Activated CD8-positive, alpha-beta memory T cell treated with anti-CD3 and anti-CD28 coated beads for 1 hour (primary cell): Measurements from ENCODE around the gene DNAH10.
"Not testable (repeated sequence)": the region's sequence is repeated elsewhere in the genome, so short reads cannot be mapped to it uniquely, and the experiment has no call there.

ENCODE experiments used
- DNase-seq, 2 donors: peaks; one replicate each; pipeline ENCODE4 v3.0.0-alpha.2; 2020; ENCODE audit warnings: low read depth in 1 of 2; ENCODE audit errors: extremely low read depth in 1 of 2

The DNAH10 gene

DNA sequence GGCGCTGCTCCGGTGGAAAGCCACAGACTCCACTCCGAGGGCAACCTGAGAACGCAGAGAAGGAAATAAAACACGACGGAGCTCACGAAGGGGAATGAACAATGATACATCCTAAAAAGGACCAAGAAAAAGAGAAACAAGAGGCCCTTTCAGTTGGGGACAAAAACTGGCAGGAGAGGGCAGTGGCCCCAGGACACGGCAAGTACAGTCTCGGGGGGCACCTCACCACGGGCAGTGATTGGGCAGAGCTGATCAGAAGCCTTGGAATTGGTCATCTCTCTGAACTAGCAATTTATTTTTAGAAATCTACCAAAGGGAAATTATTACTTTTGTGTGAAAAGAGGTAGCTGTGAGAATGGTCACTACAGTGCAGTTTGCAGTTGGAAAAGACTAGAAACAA, 182.6 kb downstream of the DNAH10 start:
- no peak for DNase-seq

DNA sequence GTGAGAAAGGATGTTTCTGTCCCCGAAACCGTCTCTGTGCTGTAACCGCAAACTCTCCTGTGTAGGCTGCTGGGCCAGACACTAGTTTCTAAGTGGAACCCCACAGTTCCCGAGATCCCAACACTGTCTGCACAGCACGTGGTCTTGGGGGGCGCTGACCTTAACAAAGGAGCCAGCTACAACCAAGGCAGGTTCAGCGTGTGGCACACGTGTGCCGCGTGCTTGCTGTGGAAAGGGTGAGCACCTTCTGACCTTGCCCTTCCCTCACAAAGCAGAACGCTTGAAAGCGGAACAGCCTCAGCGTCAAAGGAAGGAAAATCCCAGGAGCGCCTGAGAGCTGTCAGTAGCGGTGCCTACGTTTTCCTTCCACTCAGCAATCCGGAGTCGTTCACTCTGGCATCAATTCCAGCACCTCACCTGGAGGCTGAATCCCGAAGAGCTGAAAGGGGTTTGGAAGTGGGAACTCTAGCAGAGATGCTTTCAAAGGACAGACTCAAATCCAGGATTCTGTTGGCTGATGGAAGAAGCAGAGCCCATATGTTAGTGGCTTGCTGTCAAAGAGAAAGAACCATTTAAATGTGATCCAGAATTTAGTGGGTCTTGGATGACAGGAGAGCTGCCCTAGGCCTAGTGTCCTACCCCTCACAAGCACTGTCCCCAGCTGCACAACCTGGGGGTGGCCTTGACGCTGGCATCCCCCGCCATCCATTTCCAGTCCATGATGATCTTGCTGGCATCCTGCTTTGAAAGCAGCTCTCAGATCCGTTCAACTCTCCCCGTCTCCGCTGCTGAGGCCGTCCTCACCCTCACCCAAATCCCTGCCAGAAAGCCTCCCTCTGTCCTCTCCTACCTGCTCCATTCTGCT, 183.4 kb downstream of the DNAH10 start:
- no peak for DNase-seq

DNA sequence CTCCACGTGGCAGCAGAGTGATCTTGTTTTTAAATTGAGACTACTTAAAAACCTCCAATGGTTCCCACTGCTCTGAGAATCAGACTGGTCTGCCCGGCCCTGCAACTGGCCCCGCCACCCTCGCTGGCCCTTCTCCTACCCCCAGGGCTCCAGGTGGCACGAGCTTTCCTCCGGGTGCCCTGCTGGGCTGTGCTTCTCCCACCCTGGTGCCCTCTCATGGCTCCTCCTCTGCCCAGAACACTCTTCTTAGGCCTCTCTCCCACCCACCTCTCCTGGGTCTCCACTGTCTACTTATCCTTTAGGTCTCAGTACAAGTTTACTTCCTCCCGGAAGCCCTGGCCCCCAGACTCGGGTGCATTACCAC, 184.0 kb downstream of the DNAH10 start:
- DNase-seq, result no peak

DNA sequence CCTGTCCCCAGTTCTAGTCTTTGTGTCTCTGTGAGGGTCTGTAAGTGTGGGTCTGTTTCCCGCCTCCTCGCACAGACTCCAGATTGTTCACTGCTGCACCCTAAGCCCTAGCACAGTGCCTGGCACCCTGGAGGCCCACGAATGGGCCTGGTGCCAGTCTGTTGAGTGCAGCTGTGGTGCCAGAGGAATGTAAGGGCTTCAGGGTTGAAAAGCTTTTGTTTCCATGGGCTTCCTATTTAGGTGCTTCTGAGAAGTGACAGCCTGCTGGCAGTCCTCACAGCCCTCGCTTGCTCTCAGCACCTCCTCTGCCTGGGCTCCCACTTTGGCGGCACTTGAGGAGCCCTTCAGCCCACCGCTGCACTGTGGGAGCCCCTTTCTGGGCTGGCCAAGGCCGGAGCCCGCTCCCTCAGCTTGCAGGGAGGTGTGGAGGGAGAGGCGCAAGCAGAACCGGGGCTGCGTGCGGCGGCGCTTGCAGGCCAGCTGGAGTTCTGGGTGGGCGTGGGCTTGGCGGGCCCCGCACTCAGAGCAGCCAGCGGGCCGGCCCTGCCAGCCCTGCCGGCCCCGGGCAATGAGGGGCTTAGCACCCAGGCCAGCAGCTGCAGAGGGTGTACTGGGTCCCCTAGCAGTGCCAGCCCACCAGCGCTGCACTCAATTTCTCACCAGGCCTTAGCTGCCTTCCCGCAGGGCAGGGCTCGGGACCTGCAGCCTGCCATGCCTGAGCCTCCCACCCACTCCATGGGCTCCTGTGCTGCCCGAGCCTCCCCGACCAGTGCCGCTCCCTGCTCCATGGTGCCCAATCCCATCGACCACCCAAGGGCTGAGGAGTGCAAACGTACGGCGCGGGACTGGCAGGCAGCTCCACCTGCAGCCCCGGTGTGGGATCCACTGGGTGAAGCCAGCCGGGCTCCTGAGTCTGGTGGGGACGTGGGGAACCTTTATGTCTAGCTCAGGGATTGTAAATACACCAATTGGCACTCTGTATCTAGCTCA, 184.7 kb downstream of the DNAH10 start:
- DNase-seq, result not testable (repeated sequence)

DNA sequence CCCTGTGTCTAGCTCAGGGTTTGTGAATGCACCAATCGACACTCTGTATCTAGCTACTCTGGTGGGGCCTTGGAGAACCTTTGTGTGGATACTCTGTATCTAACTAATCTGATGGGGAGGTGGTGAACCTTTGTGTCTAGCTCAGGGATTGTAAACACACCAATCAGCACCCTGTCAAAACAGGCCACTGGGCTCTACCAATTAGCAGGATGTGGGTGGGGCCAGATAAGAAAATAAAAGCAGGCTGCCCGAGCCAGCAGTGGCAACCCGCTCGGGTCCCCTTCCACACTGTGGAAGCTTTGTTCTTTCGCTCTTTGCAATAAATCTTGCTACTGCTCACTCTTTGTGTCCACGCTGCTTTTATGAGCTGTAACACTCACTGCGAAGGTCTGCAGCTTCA, 185.4 kb downstream of the DNAH10 start:
- DNase-seq, result not testable (repeated sequence)

DNA sequence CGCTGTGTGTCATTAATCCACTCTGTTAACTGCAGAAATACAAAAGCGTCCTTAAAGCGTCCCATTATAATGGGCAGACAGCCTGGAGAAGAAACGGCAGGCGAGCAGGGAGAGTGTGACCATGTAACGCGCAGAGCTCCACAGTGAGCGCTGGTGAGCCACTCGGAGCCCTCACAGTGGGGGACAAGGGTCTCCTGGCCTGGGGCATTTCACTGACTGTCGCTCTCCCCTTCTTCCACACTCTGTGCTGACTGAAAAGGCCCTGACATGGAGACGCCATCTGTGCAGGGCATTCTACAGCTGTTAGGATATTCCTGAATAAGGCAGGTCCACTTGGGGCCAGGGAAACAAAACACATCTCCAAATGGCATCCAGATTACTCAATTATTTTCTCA, 186.3 kb downstream of the DNAH10 start:
- no peak for DNase-seq

DNA sequence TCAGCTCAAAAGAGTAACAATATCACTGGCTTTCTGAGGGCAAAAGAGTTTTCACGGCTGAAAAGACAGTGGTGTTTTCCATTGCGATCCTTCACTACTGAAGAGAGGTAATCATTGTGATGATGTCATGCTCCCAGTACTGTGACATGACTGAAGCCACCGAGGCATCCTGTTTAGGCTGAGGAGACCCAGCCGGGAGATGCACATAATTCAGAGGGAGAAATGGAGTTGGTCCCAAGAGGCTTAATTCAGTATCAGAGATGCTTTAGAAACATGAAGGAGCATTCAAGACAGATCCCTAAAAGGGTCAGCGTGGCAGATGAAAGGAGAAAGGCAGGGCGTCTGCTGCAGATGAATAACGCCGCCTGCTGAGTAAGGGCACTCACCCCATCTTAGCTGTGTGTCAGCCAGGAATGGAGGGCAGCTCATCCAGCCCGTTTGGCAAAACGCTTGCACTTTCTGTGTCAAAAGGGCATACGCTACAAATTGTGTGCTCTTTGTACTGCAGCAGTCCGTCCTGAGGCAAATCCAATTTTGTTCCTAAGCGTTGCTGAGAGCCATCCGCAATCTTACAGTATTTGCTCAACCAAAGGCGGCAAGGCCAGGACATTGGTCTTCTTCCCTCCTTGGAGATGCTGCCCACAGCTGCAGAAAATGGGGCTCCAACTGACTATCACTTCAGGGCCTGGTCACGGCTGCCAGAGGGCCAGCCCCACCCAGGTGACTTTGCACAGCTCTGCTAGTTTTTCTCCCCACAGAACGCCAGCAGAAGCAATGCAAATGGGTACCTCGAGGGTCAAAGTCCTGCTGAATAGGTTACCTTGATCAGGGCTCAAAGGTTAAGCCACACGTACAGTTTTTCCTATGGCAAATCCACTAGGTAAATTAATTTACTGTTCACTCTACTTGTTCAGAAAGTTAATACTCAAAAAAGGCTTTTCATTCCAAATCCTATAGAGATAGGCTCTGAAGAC, 187.0 kb downstream of the DNAH10 start:
- no peak for DNase-seq

DNA sequence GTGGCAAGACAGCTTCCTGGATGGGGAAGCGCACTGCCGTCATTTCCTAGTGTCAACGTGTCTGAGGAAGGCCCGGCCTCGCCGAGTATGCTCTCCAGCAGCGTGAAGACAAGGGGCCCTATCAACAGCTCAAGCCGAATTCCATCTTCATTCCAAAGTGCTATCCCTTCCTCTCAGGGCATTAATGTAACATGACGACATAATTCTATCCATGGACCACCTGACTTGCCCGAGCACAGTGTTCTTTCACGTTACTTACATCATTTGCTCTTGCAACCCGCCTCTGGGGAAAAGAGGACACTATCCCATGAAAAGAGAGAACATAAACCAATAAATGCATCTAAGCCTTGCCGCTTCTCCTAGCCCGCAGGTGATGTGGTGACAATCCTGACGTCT, 187.7 kb downstream of the DNAH10 start:
- no peak for DNase-seq

DNA sequence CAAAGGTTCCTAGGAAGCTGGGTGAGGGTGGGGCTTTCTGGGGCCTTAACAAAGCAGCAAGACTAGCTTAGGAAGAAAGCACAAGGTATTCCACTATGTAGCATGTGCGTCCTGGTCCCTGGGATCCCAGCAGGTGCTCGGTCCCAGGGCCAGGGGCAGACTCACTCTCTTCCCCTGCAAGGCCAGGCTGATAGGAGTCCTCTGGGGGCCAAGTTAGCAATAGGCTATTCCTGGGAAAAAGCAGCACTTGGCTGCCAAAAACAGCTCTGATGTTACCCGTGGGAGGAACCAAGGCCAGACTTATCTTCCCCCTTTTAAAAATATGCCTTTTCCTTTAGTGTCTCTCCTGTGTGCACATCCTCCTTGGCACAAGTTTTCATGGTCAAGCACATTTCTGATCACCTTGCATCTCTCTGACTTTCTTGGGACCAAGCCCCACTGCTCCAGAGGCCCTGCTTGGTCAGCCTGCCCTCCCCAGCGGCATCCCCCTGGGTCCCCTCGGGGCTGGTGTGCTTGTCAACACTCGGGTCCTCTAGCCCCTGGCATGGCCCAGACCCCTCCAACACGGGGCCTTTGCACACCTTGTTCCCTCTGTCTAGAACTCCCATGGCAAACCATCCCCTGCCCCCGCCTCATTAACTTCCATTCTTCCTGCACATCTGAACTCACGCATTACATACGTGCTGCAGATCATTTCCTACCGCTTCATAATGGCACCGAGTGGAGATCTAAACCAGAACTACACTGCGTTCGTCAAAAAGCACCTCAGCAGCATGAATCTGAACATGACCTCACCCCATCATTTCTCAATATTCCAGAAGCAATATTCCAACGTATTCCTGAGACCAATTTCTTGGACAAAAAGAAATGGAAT, 188.6 kb downstream of the DNAH10 start:
- DNase-seq, result no peak

DNA sequence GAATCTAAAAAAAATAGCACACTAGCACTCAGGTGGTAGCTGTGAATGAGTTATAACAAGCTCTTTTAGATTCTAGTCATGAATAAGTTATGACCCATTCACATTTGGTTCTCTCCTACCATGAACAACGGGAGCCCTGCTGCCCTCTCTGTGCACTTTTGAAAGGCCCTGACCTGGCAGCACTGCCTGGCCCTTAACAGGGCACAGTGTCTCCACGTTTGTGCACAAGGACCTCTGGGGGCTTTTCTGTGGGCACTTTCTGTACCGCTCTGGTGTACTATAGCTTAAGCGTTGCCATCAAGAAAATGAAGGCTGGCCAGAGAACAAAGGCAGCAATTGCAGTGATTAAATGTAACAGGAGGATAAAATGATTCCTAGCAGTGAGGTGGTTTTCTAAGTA, 189.4 kb downstream of the DNAH10 start:
- DNase-seq, result no peak

DNA sequence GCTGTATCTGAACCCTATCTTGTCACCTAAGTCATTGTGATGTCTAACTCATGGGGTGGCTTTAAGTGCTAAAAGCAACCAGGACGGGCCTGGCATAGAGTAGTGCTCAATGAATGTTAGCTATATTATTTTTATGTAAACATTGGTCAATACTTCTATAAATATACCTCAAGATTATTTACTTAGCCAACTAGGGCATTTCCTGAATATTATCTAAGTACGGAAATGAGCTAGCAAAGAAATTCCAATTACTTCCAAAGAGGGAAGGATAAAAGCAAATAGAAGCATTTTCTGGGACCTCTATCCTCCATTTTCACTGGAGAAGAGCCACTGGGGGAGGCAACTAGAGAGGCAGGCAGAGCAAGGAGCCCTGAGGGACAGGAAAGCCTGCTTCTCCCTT, 189.9 kb downstream of the DNAH10 start:
- DNase-seq, result no peak

DNA sequence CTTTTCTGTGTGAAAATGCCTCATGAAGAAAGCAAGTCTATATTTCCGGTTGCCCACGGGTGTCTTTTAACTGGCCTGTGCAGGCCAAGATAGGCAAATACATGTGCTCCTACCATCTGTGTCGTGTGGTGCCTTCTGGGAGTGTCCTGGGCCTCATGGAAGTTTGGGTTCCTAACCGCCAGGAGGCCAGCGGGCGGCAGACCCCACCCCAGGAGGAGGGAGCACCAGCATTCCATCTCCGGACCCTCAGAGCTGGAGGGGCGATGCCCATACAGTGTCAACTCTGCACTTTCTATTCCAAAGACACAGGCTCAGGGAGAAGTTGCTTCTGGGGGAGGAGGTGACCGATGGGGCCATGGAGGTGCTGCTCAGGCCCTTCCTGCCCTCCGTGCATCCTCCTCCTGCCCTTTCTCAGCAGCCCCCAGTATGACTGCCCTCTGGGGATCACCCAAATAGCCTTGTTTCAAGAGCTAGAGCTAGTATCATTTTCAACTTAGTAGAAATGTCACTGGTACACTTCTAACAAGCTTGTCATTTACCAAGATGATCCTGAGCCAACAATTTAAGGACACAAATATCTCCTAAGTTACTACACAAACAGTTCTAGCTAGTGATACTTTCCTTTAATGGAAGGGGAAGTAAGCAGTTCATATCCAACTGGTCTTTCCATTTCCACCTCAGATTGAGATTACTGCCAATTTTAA, 192.7 kb downstream of the DNAH10 start:
- no peak for DNase-seq

DNA sequence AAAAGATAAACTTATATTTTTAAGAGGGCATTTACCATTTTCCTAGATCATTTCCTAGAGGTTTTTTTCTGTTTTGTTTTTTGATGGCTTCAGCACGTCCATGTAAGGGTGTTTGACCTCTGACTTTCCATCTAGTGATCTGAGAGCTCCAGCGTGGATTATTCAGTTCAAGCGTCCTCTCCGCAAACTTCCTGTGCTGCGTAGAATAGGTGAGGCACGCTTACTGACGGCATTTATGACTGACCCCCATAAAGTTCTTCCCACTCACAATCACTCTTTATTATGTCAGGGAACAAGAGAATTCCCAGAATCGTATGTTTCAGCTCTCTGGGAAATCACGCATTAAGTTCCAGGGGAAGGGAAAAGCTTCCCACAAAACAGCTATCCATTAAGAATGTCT, 194.1 kb downstream of the DNAH10 start:
- DNase-seq, result no peak

DNA sequence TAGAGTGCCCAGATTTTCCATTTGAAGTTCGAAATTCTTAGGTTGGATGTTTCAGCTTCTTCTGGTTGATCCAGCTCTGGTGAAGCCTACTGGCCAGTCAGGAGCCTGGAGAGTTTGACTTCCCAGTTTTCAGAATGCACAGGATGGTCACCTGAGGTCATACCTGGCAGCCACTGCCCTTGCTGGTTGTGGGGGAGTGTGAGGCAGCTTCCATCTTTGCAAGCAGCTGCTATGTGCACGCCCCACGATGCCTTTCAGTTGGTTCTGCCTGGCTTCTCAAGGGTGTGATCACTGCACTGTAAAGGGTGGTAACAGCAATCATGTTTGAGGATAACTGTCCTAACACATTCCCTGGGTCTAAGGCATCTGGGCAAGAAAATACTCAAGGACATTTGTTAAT, 195.1 kb downstream of the DNAH10 start:
- no peak for DNase-seq

DNA sequence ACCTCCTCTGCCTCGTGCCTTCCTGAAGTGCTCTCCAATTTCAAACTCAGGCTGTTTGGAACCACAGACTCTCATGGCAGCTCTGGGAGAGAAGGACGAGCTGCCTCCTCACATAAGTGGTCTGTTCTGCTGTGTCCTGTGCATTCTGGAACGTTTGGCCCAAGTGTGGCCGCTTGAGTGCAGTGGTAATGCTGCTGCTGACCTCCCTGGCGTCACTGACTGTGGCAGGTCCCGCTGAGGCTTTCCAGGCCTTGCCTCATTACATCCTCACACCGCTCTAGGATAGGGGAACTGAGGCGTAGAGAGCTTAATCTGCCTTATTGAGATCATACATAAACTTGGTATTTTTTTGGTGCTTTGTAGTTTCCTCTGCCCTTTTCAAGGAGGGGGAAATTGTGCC, 196.4 kb downstream of the DNAH10 start:
- no peak for DNase-seq

DNA sequence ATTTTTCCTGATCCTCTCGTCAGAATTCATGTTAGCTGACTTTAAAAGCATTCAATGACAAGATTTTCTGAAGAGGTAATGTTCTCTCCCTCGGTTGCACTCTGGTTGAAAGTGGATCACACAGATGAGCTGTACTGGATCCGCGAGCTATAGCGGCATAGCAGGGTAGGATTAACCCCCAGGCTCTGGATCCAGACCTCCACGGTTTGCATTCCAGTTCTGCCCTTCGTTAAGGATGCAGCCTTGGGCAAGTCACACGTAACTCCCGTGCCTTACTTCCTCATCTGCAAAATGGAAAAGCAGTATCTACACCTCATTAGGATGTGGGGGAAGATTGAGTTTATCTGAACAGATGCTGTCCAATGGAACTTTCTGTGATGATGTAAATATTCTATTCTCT, 196.8 kb downstream of the DNAH10 start:
- no peak for DNase-seq

DNA sequence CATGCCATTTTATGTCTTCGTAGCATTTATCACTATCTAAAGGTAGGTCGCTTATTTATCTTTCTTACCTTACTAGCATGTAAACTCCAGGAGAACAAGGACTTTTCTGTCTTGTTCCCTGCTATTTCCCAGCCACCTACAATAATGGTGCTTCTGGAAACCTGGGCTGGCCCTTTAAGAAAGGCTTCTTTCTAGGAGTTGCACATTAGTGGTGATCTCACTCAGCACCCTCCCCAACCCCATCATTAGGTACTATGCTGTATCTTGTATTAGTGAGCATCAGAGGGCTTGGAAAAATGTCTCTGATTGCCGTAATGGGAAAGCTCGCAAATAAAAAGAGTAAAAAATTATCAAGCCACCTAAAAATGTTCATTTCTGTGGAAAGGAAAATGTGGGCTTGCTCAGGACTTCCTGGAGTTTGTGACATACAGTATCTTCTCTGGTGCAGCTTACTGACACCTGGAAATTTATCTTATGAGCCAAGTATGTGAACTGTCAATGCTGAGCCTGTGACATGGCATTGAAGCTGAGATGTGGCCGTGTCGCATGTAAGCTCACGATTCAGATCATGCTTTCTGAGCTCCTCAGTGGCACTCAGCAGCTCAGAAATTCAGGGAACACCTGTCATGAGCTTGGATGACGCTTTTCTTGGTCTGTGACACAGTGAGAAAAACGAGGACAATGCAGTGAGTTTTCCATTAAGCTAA, 198.1 kb downstream of the DNAH10 start:
- no peak for DNase-seq

DNA sequence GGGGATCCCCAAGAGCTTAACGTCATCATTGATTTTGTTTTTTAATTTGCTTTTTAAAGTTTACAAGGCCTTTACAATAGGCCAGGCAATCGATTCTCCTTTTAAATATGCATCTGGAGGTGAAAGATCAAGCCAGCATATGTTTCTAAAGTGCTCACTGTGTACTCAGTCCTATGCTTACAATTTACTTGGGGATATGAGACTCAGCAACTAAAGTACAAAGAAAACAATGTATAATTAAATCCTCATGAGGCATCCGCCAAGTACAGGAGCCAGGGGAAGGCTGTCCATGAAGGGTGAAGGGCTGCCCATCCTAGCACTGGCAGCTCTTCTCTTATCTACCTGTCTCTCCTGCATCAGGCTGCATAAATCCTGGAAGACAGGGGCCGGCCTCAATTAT, 198.8 kb downstream of the DNAH10 start:
- no peak for DNase-seq
